Activated naive CD4-positive, alpha-beta T cell treated with anti-CD3 and anti-CD28 coated beads for 36 hours (primary cell): ENCODE measurements around the gene RNF14. TPM values are rescaled to one million over a fixed set of nuclear protein-coding genes. Genes with fewer than 3 reads are reported as not detected.
"Not testable (repeated sequence)": the region's sequence is repeated elsewhere in the genome, so short reads cannot be mapped to it uniquely, and the experiment has no call there.

ENCODE experiments used
- CTCF ChIA-PET: fragments of 350-600 bp; sonication (Branson Sonifier 250); formaldehyde crosslinking; loops from one replicate; lab custom pipeline; 2021; ENCODE audit warnings: antibody characterized with exemption; lab: Charles Lee
- DNase-seq: peaks from one replicate; pipeline ENCODE4 v3.0.0-alpha.2; 2020
- H3K27ac Mint-ChIP-seq: one replicate; pipeline ENCODE4 v1.8.0; 2021; ENCODE audit warnings: mild to moderate bottlenecking, mixed read lengths
- H3K27me3 Mint-ChIP-seq: one replicate; pipeline ENCODE4 v1.8.0; 2021; ENCODE audit warnings: low read depth, mixed read lengths
- H3K36me3 Mint-ChIP-seq: one replicate; pipeline ENCODE4 v1.8.0; 2021; ENCODE audit warnings: low read depth, mixed read lengths
- H3K4me1 Mint-ChIP-seq: one replicate; pipeline ENCODE4 v1.8.0; 2021; ENCODE audit warnings: low read depth, mixed read lengths
- H3K4me3 Mint-ChIP-seq: one replicate; pipeline ENCODE4 v1.8.0; 2021; ENCODE audit warnings: mild to moderate bottlenecking, moderate library complexity, mixed read lengths
- H3K9me3 Mint-ChIP-seq: one replicate; pipeline ENCODE4 v1.8.0; 2021; ENCODE audit warnings: mixed read lengths
- intact Hi-C: fragments of 100-400 bp; cut with micrococcal nuclease; formaldehyde crosslinking; loops from one replicate; pipeline ENCODE4 v1.15.1; 2023
- total RNA-seq, 2 experiments: library from RNA; stranded (reverse); gene quantifications; one replicate each; pipeline ENCODE4 v1.2.3, GENCODE V29; 2021

Gene RNF14, protein sequence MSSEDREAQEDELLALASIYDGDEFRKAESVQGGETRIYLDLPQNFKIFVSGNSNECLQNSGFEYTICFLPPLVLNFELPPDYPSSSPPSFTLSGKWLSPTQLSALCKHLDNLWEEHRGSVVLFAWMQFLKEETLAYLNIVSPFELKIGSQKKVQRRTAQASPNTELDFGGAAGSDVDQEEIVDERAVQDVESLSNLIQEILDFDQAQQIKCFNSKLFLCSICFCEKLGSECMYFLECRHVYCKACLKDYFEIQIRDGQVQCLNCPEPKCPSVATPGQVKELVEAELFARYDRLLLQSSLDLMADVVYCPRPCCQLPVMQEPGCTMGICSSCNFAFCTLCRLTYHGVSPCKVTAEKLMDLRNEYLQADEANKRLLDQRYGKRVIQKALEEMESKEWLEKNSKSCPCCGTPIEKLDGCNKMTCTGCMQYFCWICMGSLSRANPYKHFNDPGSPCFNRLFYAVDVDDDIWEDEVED
- 10 to 100 TPM; 29.8 to 35.6 TPM for total RNA-seq

DNA sequence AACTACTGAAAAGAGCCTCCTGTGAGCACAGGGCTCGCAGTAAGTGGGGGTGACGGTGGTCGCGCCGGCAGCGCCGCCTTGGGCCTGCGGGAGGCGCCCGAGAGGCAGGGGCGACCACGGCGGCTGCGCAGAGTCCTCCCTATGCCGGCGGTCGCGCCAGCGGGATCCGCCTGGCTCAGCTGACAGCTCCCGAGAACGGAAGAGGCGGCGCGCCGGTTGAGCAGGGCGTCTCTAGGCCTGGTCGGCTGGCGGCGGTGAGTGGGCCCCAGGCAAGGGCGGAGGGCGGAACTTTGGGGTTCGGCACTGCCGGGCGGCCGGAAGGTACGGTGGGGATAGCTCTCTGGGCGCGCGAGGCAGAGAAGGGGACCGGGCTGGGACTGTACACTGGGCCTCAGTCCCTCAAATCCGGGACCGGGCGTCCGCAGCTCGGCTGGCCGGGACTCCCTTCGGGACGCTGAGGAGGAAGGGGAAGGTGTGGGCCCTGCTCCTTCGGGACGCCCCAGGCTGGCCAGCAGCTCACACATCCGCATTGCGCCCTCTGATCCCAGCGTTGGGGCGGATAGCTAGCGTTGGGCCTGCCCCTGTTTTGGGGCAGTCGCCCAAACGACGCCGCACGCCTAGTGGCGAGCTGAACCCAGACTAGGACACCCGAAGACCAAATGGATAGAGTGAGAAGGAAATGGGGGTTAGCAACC, at the start of gene RNF14:
RNF14 (plus strand) TSS at position 192 of the 695 bp plus-strand sequence. CDS start 4,484 bp downstream, outside the sequence.
- intact Hi-C loops = loop anchor here (1.0 to 2.0 kb wide), 6 partner anchors 38 to 276 kb away; partner anchors contain the start of gene DELE1
- peak; percentile 96 for DNase-seq
- Mint-ChIP-seq H3K4me3 (peak within 1 kb of the TSS; percentile 93), H3K4me1 (peaks cover 37% of the 10 kb centered on the region), H3K27me3 (no peaks in the 10 kb centered on the region), H3K36me3 (peaks cover 14% of the 10 kb centered on the region), H3K9me3 (no peaks in the 10 kb centered on the region), H3K27ac (peak within 1 kb of the TSS; percentile 91)
- CTCF ChIA-PET = interaction anchor here (0.6 to 7.3 kb wide), 32 partner anchors 9 to 734 kb away, joined by 3 to 115 read pairs (median 6); partner anchors contain the start of genes FCHSD1, GNPDA1, PCDH1 and PCDH12

DNA sequence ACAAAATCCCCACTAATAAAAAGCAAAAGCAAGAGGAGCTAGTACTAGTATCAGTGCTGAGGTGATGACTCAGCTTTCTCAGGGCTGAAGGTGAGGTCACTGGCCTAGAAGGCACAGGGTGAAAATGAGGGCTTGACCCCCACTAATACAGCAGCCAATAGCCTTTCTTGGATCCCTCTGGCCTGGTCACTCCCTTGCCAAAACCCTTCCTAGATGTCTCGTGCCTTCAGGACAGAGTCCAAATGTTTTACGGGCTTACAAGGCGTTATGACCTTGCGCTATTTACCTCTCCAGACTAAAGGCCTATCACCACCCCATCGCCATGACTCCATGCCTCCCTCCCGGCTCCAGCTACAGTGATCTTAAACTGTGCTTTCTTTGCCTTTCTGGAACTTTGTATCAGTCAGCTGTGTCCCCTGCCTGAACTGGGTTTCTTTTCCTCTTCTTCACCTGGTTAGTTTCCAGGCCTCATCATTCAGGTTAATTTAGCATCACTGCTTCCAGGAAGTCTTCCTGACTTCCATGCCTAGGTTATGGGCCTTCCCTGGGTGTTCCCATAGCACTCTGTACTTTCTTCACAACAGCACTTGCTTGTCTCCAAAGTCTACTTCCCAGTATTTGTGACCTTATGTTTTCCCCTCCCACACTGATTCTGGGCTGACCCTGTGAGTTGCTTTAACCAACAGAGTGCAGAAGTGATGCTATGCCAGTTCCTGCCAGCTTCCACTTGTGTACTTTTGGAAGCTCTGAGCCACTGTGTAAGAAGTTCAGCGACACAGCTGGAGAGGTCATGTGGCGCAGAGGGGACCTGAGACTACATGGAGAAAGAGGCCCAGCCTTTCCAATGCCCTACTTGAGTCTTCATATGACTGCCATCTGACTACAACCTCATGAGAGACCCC, 49.4 kb upstream of the RNF14 start:
- Mint-ChIP-seq H3K9me3 (no peaks in the 10 kb centered on the region), H3K27me3 (peaks cover 7% of the 10 kb centered on the region), H3K27ac (no peak overlapping the region), H3K36me3 (peaks cover 2% of the 10 kb centered on the region), H3K4me1 (peaks cover 8% of the 10 kb centered on the region), H3K4me3 (no peak overlapping the region)
- intact Hi-C loops = no loop called here
- DNase-seq = no peak
- CTCF ChIA-PET = interaction anchor here (1.0 to 8.8 kb wide), 2 partner anchors 39 to 41 kb away, joined by 4 to 58 read pairs; partner anchors contain the start of genes PCDH1 and PCDH12

DNA sequence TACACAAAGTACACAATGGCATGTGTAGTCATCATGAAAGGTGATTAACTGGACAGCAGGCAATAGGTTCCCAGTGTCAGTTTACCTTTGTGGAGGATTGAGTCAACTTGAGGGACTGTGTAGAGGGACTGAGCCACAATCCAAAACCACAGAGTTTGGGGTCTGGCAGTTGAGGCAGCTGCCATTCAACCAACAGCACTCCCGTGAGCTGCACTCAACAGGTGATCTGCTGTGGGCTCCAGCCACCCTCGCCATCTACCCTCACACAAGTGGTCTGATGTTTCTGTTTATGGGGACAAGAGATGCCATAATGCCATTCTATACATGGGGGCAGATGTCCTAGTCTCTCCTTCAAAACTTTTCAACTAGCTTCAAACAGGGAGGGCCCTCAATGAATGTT, 48.1 kb upstream of the RNF14 start:
- intact Hi-C loops = no loop called here
- no peaks in the 10 kb centered on the region for H3K9me3 Mint-ChIP-seq
- no peak overlapping the region for H3K27ac Mint-ChIP-seq
- H3K4me3 Mint-ChIP-seq = no peak overlapping the region
- DNase-seq = no peak
- H3K36me3 Mint-ChIP-seq = peaks cover 8% of the 10 kb centered on the region
- peaks cover 16% of the 10 kb centered on the region for H3K4me1 Mint-ChIP-seq
- H3K27me3 Mint-ChIP-seq = no peaks in the 10 kb centered on the region
- CTCF ChIA-PET = interaction anchor here (1.0 to 8.8 kb wide), 2 partner anchors 38 to 109 kb away, joined by 4 to 58 read pairs; partner anchors contain the start of gene PCDH12

DNA sequence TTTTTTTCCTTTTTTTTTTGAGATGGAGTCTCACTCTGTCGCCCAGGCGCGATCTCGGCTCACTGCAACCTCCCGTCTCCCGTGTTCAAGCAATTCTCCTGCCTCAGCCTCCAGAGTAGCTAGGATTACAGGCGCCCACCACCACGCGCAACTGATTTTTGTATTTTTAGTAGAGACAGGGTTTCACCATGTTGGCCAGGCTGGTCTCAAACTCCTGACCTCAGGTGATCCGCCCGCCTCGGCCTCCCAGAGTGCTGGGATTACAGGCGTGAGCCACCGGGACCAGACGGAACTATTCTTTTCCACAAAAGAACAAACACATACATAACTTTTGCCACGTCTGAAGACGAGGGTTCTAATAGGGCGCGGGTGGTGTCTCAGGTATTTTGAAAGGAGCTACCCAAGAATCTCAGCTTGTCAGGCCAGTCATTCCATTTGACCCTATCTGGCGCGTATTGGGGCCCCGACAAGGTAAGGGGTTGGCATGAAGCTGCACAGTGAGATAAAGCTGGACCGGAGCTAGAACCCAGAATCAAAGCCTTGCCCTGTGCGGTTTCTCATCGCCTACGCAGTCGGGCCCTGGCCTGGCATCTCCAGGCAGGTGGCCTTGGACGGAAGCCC, 46.0 kb upstream of the RNF14 start:
- intact Hi-C loops = loop anchor here (1.0 kb wide), 4 partner anchors 37 to 300 kb away; partner anchors contain the start of gene RNF14
- H3K27me3 Mint-ChIP-seq, H3K9me3 Mint-ChIP-seq: not testable (repeated sequence)
- peak overlapping the region; percentile 93 for H3K27ac Mint-ChIP-seq
- peaks cover 13% of the 10 kb centered on the region for H3K36me3 Mint-ChIP-seq
- peak overlapping the region; percentile 90 for H3K4me3 Mint-ChIP-seq
- DNase-seq = peak; percentile 39
- peaks cover 18% of the 10 kb centered on the region for H3K4me1 Mint-ChIP-seq
- CTCF ChIA-PET = interaction anchor here (0.5 to 4.1 kb wide), 9 partner anchors 38 to 331 kb away, joined by 3 to 33 read pairs (median 4); partner anchors contain the start of gene PCDH1

DNA sequence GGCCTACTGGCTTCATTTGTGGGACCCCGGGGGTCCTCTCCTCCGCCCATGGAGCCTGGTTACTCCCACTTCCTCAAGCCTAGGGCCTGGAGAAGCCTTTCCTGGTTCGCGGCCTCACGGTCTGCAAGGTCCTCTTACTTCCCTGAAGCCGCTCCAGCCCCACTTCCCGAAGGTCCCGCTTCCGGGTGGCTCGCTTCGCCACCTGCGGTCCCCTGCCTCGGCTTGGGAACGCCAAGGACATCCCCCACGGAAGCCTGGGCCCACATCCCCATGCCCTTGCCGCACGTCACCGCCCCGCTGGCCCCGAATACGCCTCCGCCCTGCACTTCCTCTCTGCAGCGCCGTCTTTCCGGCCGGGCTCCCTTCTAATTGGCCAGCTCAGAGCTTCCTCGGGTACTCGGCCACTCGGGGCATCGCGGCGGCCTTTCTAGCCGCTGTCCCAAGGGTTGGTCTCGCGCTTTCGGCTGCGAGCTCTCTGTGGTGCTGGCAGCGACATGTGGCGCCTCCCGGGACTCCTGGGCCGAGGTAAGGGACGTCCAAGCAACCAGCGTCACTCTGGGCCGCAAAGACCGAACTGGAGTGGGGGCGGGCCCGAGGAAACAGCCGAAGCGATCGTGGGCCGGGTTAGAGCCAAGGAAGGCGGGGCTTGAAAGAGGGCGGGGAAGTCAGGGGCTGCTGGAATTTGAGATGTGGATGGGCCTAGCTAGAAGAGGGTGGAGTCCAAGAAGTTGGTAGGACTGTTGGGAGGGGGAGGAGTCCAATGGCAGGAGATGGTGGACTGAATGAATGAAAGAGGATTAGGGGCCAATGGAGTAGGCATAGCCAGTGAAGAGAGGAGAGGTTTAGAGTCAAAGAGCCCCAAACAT, 45.2 kb upstream of the RNF14 start, which contains the start of gene DELE1:
DELE1 (plus strand) TSS at position 424 of the 866 bp plus-strand sequence; CDS start at position 495, 71 bp downstream.
- CTCF ChIA-PET = interaction anchor here (0.6 to 4.1 kb wide), 6 partner anchors 9 to 260 kb away, joined by 3 to 33 read pairs (median 4); partner anchors contain the start of gene PCDH1
- Mint-ChIP-seq H3K4me1 (peaks cover 18% of the 10 kb centered on the region), H3K27me3 (no peaks in the 10 kb centered on the region), H3K4me3 (peak within 1 kb of the TSS; percentile 90), H3K9me3 (no peaks in the 10 kb centered on the region), H3K27ac (peak within 1 kb of the TSS; percentile 93), H3K36me3 (peaks cover 19% of the 10 kb centered on the region)
- DNase-seq = peak; percentile 95
- intact Hi-C loops = loop anchor here (1.0 kb wide), 6 partner anchors 37 to 402 kb away; partner anchors contain the start of genes RNF14 and SPRY4

DNA sequence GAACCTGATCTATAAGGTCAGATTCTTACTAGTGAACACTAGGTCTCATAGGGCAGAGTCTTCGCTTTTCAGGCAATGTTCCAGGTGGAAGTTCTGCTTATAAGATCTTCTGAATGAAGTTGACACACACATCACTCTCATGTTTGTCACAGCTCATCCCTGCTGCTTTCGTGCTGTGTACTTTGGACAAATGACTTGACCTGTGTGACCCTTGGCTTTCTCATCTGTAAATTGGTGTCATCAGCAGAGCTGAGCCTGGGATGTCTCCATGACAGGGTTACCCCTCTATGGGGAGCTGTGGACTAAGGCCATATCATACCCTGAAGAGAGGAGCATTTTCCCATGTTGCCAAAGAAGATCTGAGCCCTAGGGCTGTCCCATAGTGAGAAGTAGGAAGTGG, 42.5 kb upstream of the RNF14 start:
- H3K27ac Mint-ChIP-seq = no peak overlapping the region
- DNase-seq = no peak
- CTCF ChIA-PET = no interaction called here
- intact Hi-C loops = no loop called here
- no peak overlapping the region for H3K4me3 Mint-ChIP-seq
- peaks cover 33% of the 10 kb centered on the region for H3K36me3 Mint-ChIP-seq
- H3K27me3 Mint-ChIP-seq = no peaks in the 10 kb centered on the region
- H3K9me3 Mint-ChIP-seq = no peaks in the 10 kb centered on the region
- peaks cover 18% of the 10 kb centered on the region for H3K4me1 Mint-ChIP-seq

DNA sequence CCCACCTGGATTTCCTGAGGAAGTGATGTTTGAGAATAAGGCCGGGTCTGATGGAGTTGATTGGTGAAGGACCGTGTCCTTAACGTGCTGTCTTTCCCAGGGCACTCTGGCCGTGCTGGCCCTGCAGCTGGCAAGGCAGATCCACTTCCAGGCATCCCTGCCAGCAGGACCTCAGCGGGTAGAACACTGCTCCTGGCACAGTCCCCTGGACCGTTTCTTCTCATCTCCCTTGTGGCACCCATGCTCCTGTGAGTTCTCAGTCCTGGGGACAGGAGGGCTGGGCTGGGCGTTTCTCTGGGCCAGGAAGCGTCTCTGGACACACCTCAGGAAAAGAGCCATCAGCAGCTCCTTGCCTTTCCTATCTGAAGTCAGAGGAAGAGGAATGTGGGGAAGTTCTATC, 40.9 kb upstream of the RNF14 start:
- H3K4me1 Mint-ChIP-seq = peaks cover 15% of the 10 kb centered on the region
- no peaks in the 10 kb centered on the region for H3K27me3 Mint-ChIP-seq
- no peak overlapping the region for H3K27ac Mint-ChIP-seq
- DNase-seq = no peak
- no peaks in the 10 kb centered on the region for H3K9me3 Mint-ChIP-seq
- peaks cover 35% of the 10 kb centered on the region for H3K36me3 Mint-ChIP-seq
- intact Hi-C loops = no loop called here
- CTCF ChIA-PET = interaction anchor here (0.6 kb wide), 1 partner anchor 70 kb away, joined by 5 read pairs; no protein-coding TSS in a partner anchor
- H3K4me3 Mint-ChIP-seq = no peak overlapping the region

DNA sequence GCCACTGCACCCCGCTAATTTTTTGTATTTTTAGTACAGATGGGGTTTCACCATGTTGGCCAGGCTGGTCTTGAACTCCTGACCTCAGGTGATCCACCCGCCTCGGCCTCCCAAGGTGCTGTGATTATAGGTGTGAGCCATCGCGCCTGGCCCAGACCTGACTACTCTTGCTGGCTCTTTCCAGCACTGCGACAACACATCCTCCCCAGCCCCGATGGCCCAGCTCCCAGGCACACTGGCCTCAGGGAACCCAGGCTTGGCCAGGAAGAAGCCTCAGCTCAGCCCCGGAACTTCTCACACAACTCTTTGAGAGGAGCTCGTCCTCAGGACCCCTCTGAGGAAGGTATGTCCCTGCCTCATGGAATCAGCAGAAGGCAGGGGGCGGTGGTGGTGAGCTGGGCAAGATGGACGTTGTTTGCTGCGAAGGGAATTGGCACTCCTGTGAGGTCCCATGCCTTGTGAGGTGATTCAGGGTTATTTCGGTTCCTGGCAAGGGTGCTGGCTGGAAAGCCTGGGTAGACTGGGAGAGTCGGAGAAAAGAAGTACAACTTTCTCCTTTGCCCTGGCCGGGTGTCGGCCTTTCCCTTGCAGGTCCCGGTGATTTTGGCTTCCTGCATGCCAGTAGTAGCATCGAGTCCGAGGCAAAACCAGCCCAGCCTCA, 39.4 kb upstream of the RNF14 start:
- CTCF ChIA-PET = no interaction called here
- Mint-ChIP-seq H3K27me3 (no peaks in the 10 kb centered on the region), H3K4me1 (peaks cover 9% of the 10 kb centered on the region), H3K4me3 (no peak overlapping the region), H3K36me3 (peaks cover 36% of the 10 kb centered on the region), H3K9me3 (no peaks in the 10 kb centered on the region), H3K27ac (no peak overlapping the region)
- intact Hi-C loops = no loop called here
- no peak for DNase-seq

DNA sequence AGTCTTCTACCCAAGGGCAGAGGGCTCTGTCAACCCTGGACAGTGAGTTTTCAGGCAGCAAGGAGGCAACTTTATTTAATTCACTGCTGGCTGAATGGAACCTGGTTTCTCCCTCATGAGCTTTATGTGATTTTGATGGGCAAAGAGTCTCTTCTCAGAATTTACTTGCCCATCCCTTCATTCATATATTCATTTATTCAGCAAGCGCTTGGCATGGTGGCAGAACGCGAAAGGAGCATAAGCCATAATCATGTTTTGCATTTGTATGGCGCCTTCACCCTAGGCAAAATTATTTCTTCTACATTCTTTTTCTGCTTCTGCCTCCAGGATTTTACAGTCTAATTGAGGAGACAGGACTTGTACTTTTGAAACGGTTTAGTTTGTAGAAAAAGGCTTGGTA, 37.2 kb upstream of the RNF14 start:
- Mint-ChIP-seq H3K27ac (no peak overlapping the region), H3K36me3 (peaks cover 38% of the 10 kb centered on the region), H3K4me3 (no peak overlapping the region), H3K4me1 (peaks cover 2% of the 10 kb centered on the region), H3K9me3 (no peaks in the 10 kb centered on the region), H3K27me3 (no peaks in the 10 kb centered on the region)
- intact Hi-C loops = no loop called here
- DNase-seq = no peak
- CTCF ChIA-PET = no interaction called here

DNA sequence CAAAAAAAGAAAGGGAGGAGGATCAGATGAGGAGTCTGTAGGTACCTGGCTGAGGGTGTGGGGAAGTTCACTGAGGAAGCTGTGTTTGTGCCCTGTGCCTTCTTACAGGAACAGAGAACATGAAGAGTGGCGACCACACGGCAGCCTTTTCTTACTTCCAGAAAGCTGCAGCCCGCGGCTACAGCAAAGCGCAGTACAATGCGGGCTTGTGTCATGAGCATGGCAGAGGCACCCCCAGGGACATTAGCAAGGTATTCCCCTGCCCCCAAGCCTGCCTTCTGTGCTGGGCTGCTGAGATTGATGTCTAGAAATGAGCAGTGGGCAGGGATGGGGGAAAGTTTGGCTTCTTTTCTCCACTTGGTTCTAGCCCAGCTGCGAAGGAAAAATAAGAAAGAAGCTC, 35.8 kb upstream of the RNF14 start:
- Mint-ChIP-seq H3K27ac (no peak overlapping the region), H3K9me3 (no peaks in the 10 kb centered on the region), H3K4me3 (no peak overlapping the region), H3K4me1 (no peaks in the 10 kb centered on the region), H3K36me3 (peaks cover 33% of the 10 kb centered on the region), H3K27me3 (no peaks in the 10 kb centered on the region)
- CTCF ChIA-PET = interaction anchor here (0.8 to 1.2 kb wide), 3 partner anchors 28 to 241 kb away, joined by 3 read pairs; no protein-coding TSS in a partner anchor
- no peak for DNase-seq
- intact Hi-C loops = no loop called here
